Adrenal gland (tissue), 12 donors: ENCODE data around the gene MAGEA11. TPM values are rescaled to one million over a fixed set of nuclear protein-coding genes. Genes with fewer than 3 reads are reported as not detected.
"Not testable (repeated sequence)": the region's sequence is repeated elsewhere in the genome, so short reads cannot be mapped to it uniquely, and the experiment has no call there.

Experiments used
- DNase-seq, 7 donors: peaks; one replicate each; pipeline ENCODE4 v3.0.0-alpha.2; 2019 to 2020
- H3K27ac ChIP-seq, 5 donors: fragments of 200-600 bp; sonication (generic) in 4 of 5; 1 replicate in 3 of 5; 2 replicates in 2 of 5; pipeline versions ENCODE4 v1.5.1 to v1.8.0; 2016 to 2020; ENCODE audit warnings: mild to moderate bottlenecking in 1 of 5
- H3K27me3 ChIP-seq: fragments of 200-600 bp; 2 replicates; pipeline ENCODE4 v1.8.0; 2021
- H3K36me3 ChIP-seq, 2 donors: fragments of 200-600 bp; replicated peaks in 1 of 2; 1 replicate in 1 of 2; 2 replicates in 1 of 2; pipeline versions ENCODE4 v1.5.1 to v1.8.0; 2018 to 2022
- H3K4me1 ChIP-seq, 2 donors: fragments of 200-600 bp; replicated peaks in 1 of 2; 1 replicate in 1 of 2; 2 replicates in 1 of 2; pipeline versions ENCODE4 v1.5.1 to v1.8.0; 2018 to 2021
- H3K4me3 ChIP-seq, 4 donors: fragments of 200-600 bp; sonication (generic) in 3 of 4; one replicate each; pipeline ENCODE4 v1.5.1; 2016 to 2018
- H3K9me3 ChIP-seq, 3 donors: fragments of 200-600 bp; sonication (generic) in 1 of 3; replicated peaks in 1 of 3; 1 replicate in 2 of 3; 2 replicates in 1 of 3; pipeline versions ENCODE4 v1.5.1 to v1.8.0; 2016 to 2021
- CTCF ChIP-seq, 6 experiments: fragments of 450-650 bp in 4 of 6; fragments of 200-600 bp in 2 of 6; sonication (generic) in 1 of 6; IDR thresholded peaks; 1 replicate in 5 of 6; 2 replicates in 1 of 6; pipeline versions ENCODE4 v1.5.1 to v1.8.0; 2016 to 2021; ENCODE audit warnings: antibody characterized with exemption in 6 of 6, mild to moderate bottlenecking in 2 of 6, moderate library complexity in 1 of 6
- POLR2A ChIP-seq, 2 donors: fragments of 450-650 bp; IDR thresholded peaks; one replicate each; pipeline ENCODE4 v1.6.1; 2017; ENCODE audit warnings: antibody characterized with exemption in 2 of 2, mild to moderate bottlenecking in 2 of 2, moderate library complexity in 1 of 2
- WGBS, 4 donors: extraction: QIAGEN DNeasy Blood & Tissue Kit in 2 of 4; methylation state at CpG; one replicate each; pipeline versions ENCODE4 v1.1.5 to v1.1.7; 2013 to 2017; 5-methylcytosine and 5-hydroxymethylcytosine counted together
- intact Hi-C, 2 donors: fragments of 100-400 bp; cut with DNase I; formaldehyde crosslinking; loops; one replicate each; pipeline versions ENCODE4 v1.14.1 to v1.15.0; 2022 to 2023
- polyA plus RNA-seq, 3 donors: library from polyadenylated mRNA; stranded (reverse); fragments of 200-250 nt in 2 of 3; fragments of 350-450 nt in 1 of 3; fragmentation: Illumina TruSeq in 1 of 3; extraction: RNeasy Lipid Tissue Mini Kit (QIAGEN cat#74804) in 1 of 3; gene quantifications; one replicate each; pipeline ENCODE4 v1.2.3, GENCODE V29; 2013 to 2014
- total RNA-seq, 9 donors: library from RNA; depleted of rRNA in 4 of 9; stranded (reverse); fragments of >200 nt in 4 of 9; fragments of 120-200 nt in 1 of 9; fragmentation: NEBNext Ultra II Directional in 1 of 9; extraction: Animal tissue kit (Norgen Biotek cat#: 25700) in 1 of 9; gene quantifications; one replicate each; pipeline versions ENCODE4 v1.1.0 to v1.2.4, GENCODE V29; 2013 to 2023
- donor health status: healthy with polysubstance abuse.
- donor health status: Bipolar disorder and iron deficiency.
- donor health status: DM: yes; HTN: yes; CAD: no.
- donor health status: DM: no; HTN: no; CAD: no.
- donor health status: DM: no; HTN: no; CAD: no.
- donor health status: DM: yes; HTN: yes; CAD: no.

MAGEA11 gene
- total and polyA plus RNA-seq, 12 donors: not detected

DNA sequence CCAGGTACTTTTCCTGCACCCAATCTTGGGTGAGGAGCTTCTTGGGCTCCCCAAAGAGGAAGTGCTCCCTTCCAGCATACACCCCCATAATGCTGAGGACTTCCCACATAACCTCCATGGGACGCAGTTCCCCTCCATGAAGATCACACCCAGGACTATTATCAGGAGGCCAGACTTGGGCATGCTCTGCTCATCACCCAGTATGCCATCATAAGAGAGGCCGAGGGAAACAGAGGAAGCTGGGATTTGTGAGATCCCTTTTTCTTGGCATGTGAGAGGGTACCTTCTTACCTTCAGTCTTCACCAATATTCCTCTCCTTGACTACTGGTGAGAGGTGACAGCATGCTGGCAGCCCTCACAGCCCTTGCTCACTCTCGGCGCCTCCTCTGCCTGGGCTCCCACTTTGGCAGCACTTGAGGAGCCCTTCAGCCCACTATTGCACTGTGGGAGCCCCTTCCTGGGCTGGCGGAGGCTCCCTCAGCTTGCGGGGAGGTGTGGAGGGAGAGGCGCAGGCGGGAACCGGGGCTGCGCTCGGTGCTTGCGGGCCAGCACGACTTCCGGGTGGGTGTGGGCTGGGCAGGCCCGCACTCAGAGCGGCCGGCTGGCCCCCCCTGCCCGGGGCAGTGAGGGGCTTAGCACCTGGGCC lies 46.3 kb downstream of the MAGEA11 start:
- DNase-seq: peak in 1 of 7 donors; percentile 1
- intact Hi-C loops: no loop called here
- Histone ChIP-seq H3K27ac (no peak overlapping the region), H3K27me3 (no peaks in the 10 kb centered on the region), H3K9me3 (no peaks in the 10 kb centered on the region), H3K4me1 (no peaks in the 10 kb centered on the region), H3K36me3 (no peaks in the 10 kb centered on the region), H3K4me3 (no peak overlapping the region)
- TF ChIP-seq POLR2A (IDR thresholded peaks at IDR 0.05) (no peak), CTCF (IDR thresholded peaks at IDR 0.05) (no peak)
- 83 to 93% (median 91%) methylated on average over 3 to 18 of the region's 18 CpGs for WGBS, 4 donors

DNA sequence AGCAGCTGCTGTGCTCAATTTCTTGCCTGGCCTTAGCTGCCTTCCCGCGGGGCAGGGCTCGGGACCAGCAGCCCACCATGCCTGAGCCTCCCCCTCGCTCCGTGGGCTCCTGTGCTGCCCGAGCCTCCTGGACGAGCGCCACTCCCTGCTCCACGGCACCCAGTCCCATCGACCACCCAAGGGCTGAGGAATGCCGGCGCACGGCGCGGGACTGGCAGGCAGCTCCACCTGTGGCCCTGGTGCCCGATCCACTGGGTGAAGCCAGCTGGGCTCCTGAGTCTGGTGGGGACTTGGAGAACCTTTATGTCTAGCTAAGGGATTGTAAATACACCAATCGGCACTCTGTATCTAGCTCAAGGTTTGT lies 46.8 kb downstream of the MAGEA11 start:
- H3K27ac ChIP-seq, H3K4me1 ChIP-seq, H3K4me3 ChIP-seq, H3K36me3 ChIP-seq, H3K27me3 ChIP-seq, intact Hi-C loops, H3K9me3 ChIP-seq: not testable (repeated sequence)
- WGBS, 4 donors: 84 to 85% methylated on average over 16 of the region's 17 CpGs; no CpG with 5 or more reads in 2 of the 4 donors
- DNase-seq: peak in 1 of 7 donors; percentile 10

DNA sequence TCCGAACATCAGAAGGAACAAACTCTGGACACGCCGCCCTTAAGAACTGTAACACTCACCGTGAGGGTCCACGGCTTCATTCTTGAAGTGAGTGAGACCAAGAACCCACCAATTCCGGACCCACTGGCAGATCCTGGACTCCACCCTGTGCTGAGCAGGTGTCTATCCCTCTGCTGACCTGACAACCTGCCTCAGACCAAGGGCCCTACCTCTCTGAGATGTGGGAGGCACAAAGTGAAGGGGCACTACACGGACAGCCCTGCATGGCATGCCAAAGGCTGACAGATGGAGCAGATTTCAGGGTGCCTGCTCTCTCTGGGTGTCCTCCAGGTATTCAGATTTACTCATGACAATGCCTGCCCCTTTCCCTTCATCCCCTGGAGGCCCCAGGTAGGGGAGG lies 48.0 kb downstream of the MAGEA11 start:
- Histone ChIP-seq H3K4me3 (no peak overlapping the region), H3K9me3 (no peaks in the 10 kb centered on the region), H3K27ac (no peak overlapping the region), H3K4me1 (no peaks in the 10 kb centered on the region), H3K36me3 (no peaks in the 10 kb centered on the region), H3K27me3 (no peaks in the 10 kb centered on the region)
- WGBS, 4 donors: 79 to 86% (median 83%) methylated on average over 4 to 7 of the region's 7 CpGs
- peak in 1 of 7 donors; percentile 1 for DNase-seq
- TF ChIP-seq CTCF (IDR thresholded peaks at IDR 0.05) (no peak), POLR2A (IDR thresholded peaks at IDR 0.05) (no peak)
- intact Hi-C loops: no loop called here

DNA sequence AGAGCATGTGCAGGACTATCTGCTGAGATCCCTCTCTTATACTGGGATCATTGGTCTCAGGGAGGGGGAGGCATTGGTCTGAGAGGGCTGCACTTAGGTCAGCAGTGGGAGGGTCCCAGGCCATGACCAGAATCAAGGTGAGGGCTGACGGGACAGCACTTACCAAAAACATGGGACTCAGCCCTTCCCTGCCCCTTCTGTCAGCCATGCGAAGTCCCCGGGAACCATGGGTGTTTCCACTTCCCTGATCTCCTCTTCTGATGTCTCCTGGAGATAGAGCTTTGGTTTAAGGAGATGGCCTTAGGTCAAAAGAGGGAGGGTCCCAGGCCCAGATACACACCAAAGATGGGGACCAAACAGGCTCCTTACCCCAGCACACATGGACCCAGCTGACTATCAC lies 49.1 kb downstream of the MAGEA11 start:
- Histone ChIP-seq H3K4me3 (no peak overlapping the region), H3K36me3 (no peaks in the 10 kb centered on the region), H3K27ac (no peak overlapping the region), H3K4me1 (no peaks in the 10 kb centered on the region), H3K9me3 (no peaks in the 10 kb centered on the region), H3K27me3 (no peaks in the 10 kb centered on the region)
- intact Hi-C loops: no loop called here
- no peak for TF ChIP-seq CTCF (IDR thresholded peaks at IDR 0.05)
- TF ChIP-seq POLR2A (IDR thresholded peaks at IDR 0.05): no peak
- DNase-seq: peak in 1 of 7 donors; percentile 1
- 89 to 92% (median 92%) methylated on average over 3 of the region's 3 CpGs; no CpG with 5 or more reads in 1 of the 4 donors for WGBS, 4 donors

DNA sequence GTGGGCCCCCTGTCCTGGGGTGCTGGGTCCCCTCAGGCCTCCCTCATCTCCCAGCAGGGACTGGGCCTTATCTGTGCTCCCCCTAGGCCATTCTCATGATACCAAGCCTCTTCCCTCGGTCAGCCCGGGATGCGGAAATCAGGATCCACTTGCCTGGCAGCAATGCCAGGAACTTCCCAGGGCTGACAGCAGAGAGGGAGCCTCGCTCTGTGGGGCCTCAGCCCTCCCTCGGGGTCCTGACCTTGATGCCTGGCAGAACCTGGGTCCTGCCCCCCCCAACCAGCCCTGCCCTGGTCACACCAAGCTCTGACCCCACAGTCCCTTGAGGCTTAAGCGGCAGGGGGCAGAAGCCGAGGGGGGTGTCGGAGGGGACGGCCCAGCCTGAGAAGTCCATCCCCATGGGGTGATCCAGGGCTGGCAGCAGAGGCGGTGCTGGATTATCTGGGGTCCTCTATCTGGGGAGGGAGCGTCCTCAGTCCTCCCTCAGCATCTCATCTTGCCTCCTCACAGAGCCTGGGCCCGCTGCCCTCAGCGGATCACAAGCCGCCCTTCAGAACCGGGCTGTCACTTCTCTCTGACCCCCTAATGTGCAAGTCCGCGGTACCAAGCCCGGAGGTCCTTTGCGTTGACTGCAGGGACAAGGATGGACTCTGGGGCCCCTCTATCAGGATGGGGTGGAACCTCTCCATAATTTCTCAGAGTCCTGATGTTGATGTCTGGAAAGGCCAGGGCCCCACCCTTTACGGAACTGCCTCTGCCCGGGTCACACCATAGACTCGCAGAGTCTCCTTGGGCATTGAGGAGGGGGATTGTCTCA lies 50.2 kb downstream of the MAGEA11 start:
- H3K27ac ChIP-seq, intact Hi-C loops, H3K27me3 ChIP-seq, H3K9me3 ChIP-seq, H3K4me1 ChIP-seq, H3K36me3 ChIP-seq, H3K4me3 ChIP-seq: not testable (repeated sequence)
- peak in 1 of 7 donors; percentile 8 for DNase-seq
- 85 to 89% (median 85%) methylated on average over 11 to 22 of the region's 22 CpGs; no CpG with 5 or more reads in 1 of the 4 donors for WGBS, 4 donors
